ENCODE results near the gene PADI1. TPM values are rescaled to one million over a fixed set of nuclear protein-coding genes. Genes with fewer than 3 reads are reported as not detected.

Gene PADI1
- total RNA-seq, 4 donors from 2014 or later, result 0.14 TPM; not detected in 3

GRCh38 chr1:17193222-17194132, 11.5 kb upstream of the PADI1 start:
- TF ChIP-seq CTCF (IDR thresholded peaks at IDR 0.05), result no peak
- no peak for TF ChIP-seq POLR2A (IDR thresholded peaks at IDR 0.05)
- no peak for TF ChIP-seq EP300 (IDR thresholded peaks at IDR 0.05; ENCODE audit: low read depth)
- TF ChIP-seq POLR2AphosphoS5 (IDR thresholded peaks at IDR 0.05), result no peak
- DNase-seq, result no peak
- 74% methylated on average over 13 of the region's 17 CpGs; no CpG with 5 or more reads in 1 of the 2 donors for WGBS, 2 donors (ENCODE audit: low coverage in 1 of 2)
- H3K27me3 ChIP-seq, result no peaks in the 10 kb centered on the region
- no peaks in the 10 kb centered on the region for H3K9me3 ChIP-seq
- in situ Hi-C loops (cut with MboI; ENCODE audit: low pct_ligation_motif_present in 1 of 4, low pct_unique_long_range_greater_than_20kb in 1 of 4, low sequenced_read_pairs in 3 of 4), result no loop called here
- no peak overlapping the region for H3K4me3 ChIP-seq
- intact Hi-C loops (cut with DNase I; ENCODE audit: low total_unique reads), result no loop called here
- H3K4me1 ChIP-seq, result no peaks in the 10 kb centered on the region
- H3K36me3 ChIP-seq, result no peaks in the 10 kb centered on the region
- no peak overlapping the region for H3K27ac ChIP-seq

GRCh38 chr1:17194133-17194475, 10.8 kb upstream of the PADI1 start:
- in situ Hi-C loops (cut with MboI; ENCODE audit: low pct_ligation_motif_present in 1 of 4, low pct_unique_long_range_greater_than_20kb in 1 of 4, low sequenced_read_pairs in 3 of 4), result no loop called here
- Histone ChIP-seq H3K4me3 (no peak overlapping the region), H3K9me3 (no peaks in the 10 kb centered on the region), H3K36me3 (no peaks in the 10 kb centered on the region), H3K27ac (no peak overlapping the region), H3K4me1 (no peaks in the 10 kb centered on the region), H3K27me3 (no peaks in the 10 kb centered on the region)
- no peak for DNase-seq
- WGBS, 2 donors (ENCODE audit: low coverage in 1 of 2), result 71% methylated on average over 3 of the region's 3 CpGs; no CpG with 5 or more reads in 1 of the 2 donors
- TF ChIP-seq POLR2AphosphoS5 (IDR thresholded peaks at IDR 0.05) (no peak), EP300 (IDR thresholded peaks at IDR 0.05; ENCODE audit: low read depth) (no peak), CTCF (IDR thresholded peaks at IDR 0.05) (no peak), POLR2A (IDR thresholded peaks at IDR 0.05) (no peak)
- intact Hi-C loops (cut with DNase I; ENCODE audit: low total_unique reads), result no loop called here

DNA sequence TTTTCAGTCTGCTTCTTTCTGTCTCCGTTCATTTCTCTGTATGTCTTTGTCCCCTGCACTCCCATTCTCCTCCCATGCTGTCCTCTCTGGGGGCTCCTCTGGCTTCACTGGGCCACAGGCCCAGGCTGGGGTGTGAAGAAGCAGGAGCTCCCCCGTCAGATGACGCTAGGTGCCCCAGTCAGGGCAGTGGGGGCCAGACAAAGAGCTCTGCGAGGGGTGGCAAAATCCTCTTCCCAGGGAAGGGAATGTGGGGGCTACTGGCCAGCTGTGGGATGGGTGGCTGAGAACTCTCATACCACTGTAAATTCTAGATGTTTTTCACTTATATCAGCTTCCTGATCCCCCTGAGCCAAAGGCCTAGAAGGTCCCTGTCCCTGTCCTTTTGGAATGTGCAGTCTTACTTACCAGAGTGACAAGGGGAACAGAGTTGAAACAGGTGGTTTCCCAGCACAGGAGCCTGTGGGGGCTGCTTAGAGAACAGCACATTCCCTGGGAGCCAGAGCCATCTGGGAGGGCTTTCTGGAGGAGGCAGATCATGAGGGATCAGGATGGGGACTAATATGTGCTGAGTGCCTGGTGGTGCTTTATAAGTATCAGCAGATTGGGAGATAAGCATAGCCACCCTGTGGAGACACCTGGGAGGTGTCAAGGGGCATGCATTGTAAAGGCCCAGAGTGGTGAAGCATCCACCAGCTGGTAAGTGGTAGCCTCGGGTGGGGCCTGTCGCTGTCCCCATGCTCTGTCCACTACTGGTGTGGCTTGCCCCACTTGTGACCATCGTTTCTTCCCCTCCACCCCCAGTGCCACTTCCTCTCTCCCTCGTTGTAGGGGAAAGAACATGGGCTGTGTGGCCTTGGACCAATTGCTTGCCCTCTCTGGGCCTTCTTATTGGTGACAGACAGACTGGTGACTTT, 10.1 kb upstream of the PADI1 start:
- Histone ChIP-seq H3K4me3 (no peak overlapping the region), H3K9me3 (no peaks in the 10 kb centered on the region), H3K27me3 (no peaks in the 10 kb centered on the region), H3K36me3 (no peaks in the 10 kb centered on the region), H3K4me1 (no peaks in the 10 kb centered on the region), H3K27ac (no peak overlapping the region)
- in situ Hi-C loops (cut with MboI; ENCODE audit: low pct_ligation_motif_present in 1 of 4, low pct_unique_long_range_greater_than_20kb in 1 of 4, low sequenced_read_pairs in 3 of 4) (no loop called here), intact Hi-C loops (cut with DNase I; ENCODE audit: low total_unique reads) (no loop called here)
- 55 to 57% methylated on average over 3 to 8 of the region's 8 CpGs for WGBS, 2 donors (ENCODE audit: low coverage in 1 of 2)
- DNase-seq, result no peak
- TF ChIP-seq EP300 (IDR thresholded peaks at IDR 0.05; ENCODE audit: low read depth) (no peak), CTCF (IDR thresholded peaks at IDR 0.05) (no peak), POLR2A (IDR thresholded peaks at IDR 0.05) (no peak), POLR2AphosphoS5 (IDR thresholded peaks at IDR 0.05) (no peak)

- no peaks in the 10 kb centered on the region for H3K9me3 ChIP-seq
- H3K36me3 ChIP-seq, result no peaks in the 10 kb centered on the region
- H3K27me3 ChIP-seq, result no peaks in the 10 kb centered on the region
- H3K4me1 ChIP-seq, result no peaks in the 10 kb centered on the region
- intact Hi-C loops (cut with DNase I; ENCODE audit: low total_unique reads), result no loop called here
- DNase-seq, result no peak
- in situ Hi-C loops (cut with MboI; ENCODE audit: low pct_ligation_motif_present in 1 of 4, low pct_unique_long_range_greater_than_20kb in 1 of 4, low sequenced_read_pairs in 3 of 4), result no loop called here
- 90% methylated on average over 3 of the region's 3 CpGs; no CpG with 5 or more reads in 1 of the 2 donors for WGBS, 2 donors (ENCODE audit: low coverage in 1 of 2)
- H3K27ac ChIP-seq, result no peak overlapping the region
- TF ChIP-seq EP300 (IDR thresholded peaks at IDR 0.05; ENCODE audit: low read depth) (no peak), POLR2AphosphoS5 (IDR thresholded peaks at IDR 0.05) (no peak), CTCF (IDR thresholded peaks at IDR 0.05) (no peak), POLR2A (IDR thresholded peaks at IDR 0.05) (no peak)
- H3K4me3 ChIP-seq, result no peak overlapping the region
Observed at GRCh38 chr1:17195731-17196130, 9.2 kb upstream of the PADI1 start.
